Gastrocnemius medialis (tissue), 4 donors: ENCODE results near the gene TICAM1.

ENCODE experiments used
- CTCF ChIP-seq, 5 experiments: fragments of 450-650 bp in 3 of 5; fragments of 200-600 bp in 2 of 5; sonication (generic) in 2 of 5; IDR thresholded peaks in 4 of 5; conservative IDR thresholded peaks in 1 of 5; 1 replicate in 4 of 5; 2 replicates in 1 of 5; pipeline ENCODE4 v1.5.1; 2016 to 2019; ENCODE audit warnings: antibody characterized with exemption in 5 of 5, mild to moderate bottlenecking in 3 of 5, moderate library complexity in 3 of 5
- POLR2A ChIP-seq, 2 donors: fragments of 450-650 bp; IDR thresholded peaks; one replicate each; pipeline ENCODE4 v1.6.1; 2017; ENCODE audit warnings: antibody characterized with exemption in 2 of 2, mild to moderate bottlenecking in 2 of 2, moderate library complexity in 2 of 2

- TF ChIP-seq CTCF (IDR thresholded peaks at IDR 0.05 in 4 of 5, conservative IDR thresholded peaks at IDR 0.05 in 1 of 5): no peak
- peak; percentile 35 to 79 for TF ChIP-seq POLR2A (IDR thresholded peaks at IDR 0.05)
Observed at GRCh38 chr19:4794971-4795370, 36.5 kb downstream of the TICAM1 start.
